OCI-LY3 (cell line): ENCODE data around the gene MNX1.

Experiments used
- EZH2phosphoT487 ChIP-seq: fragments of 200-600 bp; shearing (Covaris generic); IDR thresholded peaks from 2 replicates; pipeline ENCODE4 v1.6.1; 2018; ENCODE audit warnings: antibody characterized with exemption, mixed run types, low read depth
- TF ChIP-seq, protein P1 (sequence below): fragments of 200-600, 300-600 bp; sonication (generic); IDR thresholded peaks from 2 replicates; pipeline ENCODE4 v1.5.1; 2014; ENCODE audit warnings: antibody characterized with exemption, low read length, low read depth

DNA sequence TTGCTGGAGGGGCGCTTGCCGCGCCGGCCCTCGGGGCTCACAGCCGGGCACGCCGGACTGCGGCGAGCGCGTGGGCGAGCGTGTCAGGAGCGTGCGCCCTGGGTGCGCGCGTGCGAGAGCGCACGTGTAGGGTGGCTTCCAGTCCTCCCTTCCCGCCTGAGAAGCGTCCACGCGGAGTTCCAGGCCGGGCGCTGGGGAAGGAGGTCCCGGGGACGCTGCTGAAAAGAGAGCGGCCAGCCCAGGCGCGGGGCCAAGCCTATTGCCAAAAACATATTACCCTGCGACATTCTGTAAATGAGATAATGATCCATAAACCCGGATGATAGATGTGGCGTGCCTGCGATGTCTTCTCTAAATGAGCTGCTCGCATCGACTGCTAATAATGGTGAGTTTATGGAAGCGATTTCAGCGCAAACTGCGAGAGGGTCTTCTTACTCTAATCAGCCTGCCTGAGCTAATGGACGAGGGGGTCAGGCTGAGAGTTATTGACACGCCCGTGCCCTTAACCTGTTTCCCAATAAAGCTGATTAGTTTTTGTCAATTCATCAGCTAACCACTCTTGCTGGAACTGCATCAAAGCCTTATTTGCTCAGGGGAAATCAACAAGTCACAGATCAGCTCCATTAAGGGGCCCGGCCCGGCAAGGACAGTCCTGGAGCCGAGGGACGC lies 8.0 kb upstream of the MNX1 start:
- TF ChIP-seq EZH2phosphoT487: no peak
- TF ChIP-seq, protein P1, sequence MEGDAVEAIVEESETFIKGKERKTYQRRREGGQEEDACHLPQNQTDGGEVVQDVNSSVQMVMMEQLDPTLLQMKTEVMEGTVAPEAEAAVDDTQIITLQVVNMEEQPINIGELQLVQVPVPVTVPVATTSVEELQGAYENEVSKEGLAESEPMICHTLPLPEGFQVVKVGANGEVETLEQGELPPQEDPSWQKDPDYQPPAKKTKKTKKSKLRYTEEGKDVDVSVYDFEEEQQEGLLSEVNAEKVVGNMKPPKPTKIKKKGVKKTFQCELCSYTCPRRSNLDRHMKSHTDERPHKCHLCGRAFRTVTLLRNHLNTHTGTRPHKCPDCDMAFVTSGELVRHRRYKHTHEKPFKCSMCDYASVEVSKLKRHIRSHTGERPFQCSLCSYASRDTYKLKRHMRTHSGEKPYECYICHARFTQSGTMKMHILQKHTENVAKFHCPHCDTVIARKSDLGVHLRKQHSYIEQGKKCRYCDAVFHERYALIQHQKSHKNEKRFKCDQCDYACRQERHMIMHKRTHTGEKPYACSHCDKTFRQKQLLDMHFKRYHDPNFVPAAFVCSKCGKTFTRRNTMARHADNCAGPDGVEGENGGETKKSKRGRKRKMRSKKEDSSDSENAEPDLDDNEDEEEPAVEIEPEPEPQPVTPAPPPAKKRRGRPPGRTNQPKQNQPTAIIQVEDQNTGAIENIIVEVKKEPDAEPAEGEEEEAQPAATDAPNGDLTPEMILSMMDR: no peak
